HEK293T (cell line): Measurements from ENCODE around the gene SYNGAP1.

ENCODE experiments used
- ARNT ChIP-seq: fragments of 450-650 bp; IDR thresholded peaks from 2 replicates; pipeline ENCODE4 v1.6.1; 2017; ENCODE audit warnings: mild to moderate bottlenecking
- BHLHE40 ChIP-seq: fragments of 450-650 bp; IDR thresholded peaks from 2 replicates; pipeline ENCODE4 v1.6.1; 2016; ENCODE audit warnings: mild to moderate bottlenecking, moderate library complexity, borderline replicate concordance
- CTBP1 ChIP-seq: fragments of 450-650 bp; IDR thresholded peaks from 2 replicates; pipeline ENCODE4 v1.6.1; 2016; ENCODE audit warnings: borderline replicate concordance
- ELF4 ChIP-seq: fragments of 450-650 bp; IDR thresholded peaks from 2 replicates; pipeline ENCODE4 v1.6.1; 2017; ENCODE audit warnings: antibody characterized with exemption
- FOXA1 ChIP-seq: fragments of 450-650 bp; IDR thresholded peaks from 2 replicates; pipeline ENCODE4 v1.6.1; 2016; ENCODE audit warnings: mild to moderate bottlenecking
- FOXK2 ChIP-seq: fragments of 450-650 bp; IDR thresholded peaks from 2 replicates; pipeline ENCODE4 v1.6.1; 2016; ENCODE audit warnings: mild to moderate bottlenecking
- FOXM1 ChIP-seq: fragments of 450-650 bp; IDR thresholded peaks from 2 replicates; pipeline ENCODE4 v1.6.1; 2017; ENCODE audit warnings: mild to moderate bottlenecking, borderline replicate concordance
- HDGF ChIP-seq: fragments of 450-650 bp; IDR thresholded peaks from 2 replicates; pipeline ENCODE4 v1.6.1; 2017; ENCODE audit warnings: antibody characterized with exemption, borderline replicate concordance
- SP1 ChIP-seq: fragments of 450-650 bp; IDR thresholded peaks from 2 replicates; pipeline ENCODE4 v1.6.1; 2017
- SUZ12 ChIP-seq: fragments of 450-650 bp; IDR thresholded peaks from 2 replicates; pipeline ENCODE4 v1.6.1; 2016; ENCODE audit warnings: mild to moderate bottlenecking

DNA sequence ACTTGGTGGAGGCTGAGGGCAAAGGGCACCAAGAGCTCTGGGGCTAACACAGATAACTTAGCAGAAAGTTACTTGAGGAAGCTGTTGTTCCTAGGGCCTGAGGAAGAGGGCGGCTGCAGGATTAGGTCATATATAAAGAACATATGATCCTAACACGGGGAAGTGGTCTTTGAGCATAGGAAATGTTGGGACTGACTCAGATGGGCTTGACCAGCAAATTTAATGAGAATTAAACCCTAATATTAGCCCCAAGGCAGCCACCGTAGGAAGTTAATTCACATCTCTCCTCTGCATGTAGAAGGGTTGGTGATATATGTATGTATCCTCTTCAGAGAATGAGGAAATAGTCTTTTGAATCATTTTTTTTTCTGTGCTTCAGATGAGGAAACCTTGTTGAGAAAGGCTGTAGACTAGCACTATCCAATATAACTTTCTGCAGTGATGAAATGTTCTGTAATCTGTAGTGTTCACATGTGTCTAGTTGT lies 25.3 kb downstream of the SYNGAP1 start:
- TF ChIP-seq FOXK2: no peak
- no peak for TF ChIP-seq FOXM1
- no peak for TF ChIP-seq SP1
- no peak for TF ChIP-seq HDGF
- TF ChIP-seq ELF4: no peak
- no peak for TF ChIP-seq ARNT
- no peak for TF ChIP-seq FOXA1
- TF ChIP-seq SUZ12: no peak
- no peak for TF ChIP-seq CTBP1
- no peak for TF ChIP-seq BHLHE40
